GM19193 (cell line): ENCODE data around the gene MORN5.

ENCODE experiments used
- POLR2A ChIP-seq: IDR thresholded peaks from 4 replicates; pipeline ENCODE4 v1.6.1; 2011; ENCODE audit not compliant: insufficient read depth, insufficient read length; ENCODE audit errors: extremely low read depth

Gene MORN5

GRCh38 chr9:122212473-122213004, 52.8 kb downstream of the MORN5 start:
- no peak for TF ChIP-seq POLR2A

- TF ChIP-seq POLR2A = no peak
These were observed 53.4 kb downstream of the MORN5 start for GRCh38 chr9:122213102-122213588.

- TF ChIP-seq POLR2A = no peak
These were observed 54.1 kb downstream of the MORN5 start for GRCh38 chr9:122213589-122214413.

- TF ChIP-seq POLR2A = no peak
These were observed 54.8 kb downstream of the MORN5 start for GRCh38 chr9:122214507-122214906.

- no peak for TF ChIP-seq POLR2A
These were observed 56.0 kb downstream of the MORN5 start for GRCh38 chr9:122215663-122216062.

GRCh38 chr9:122216138-122216797, 56.6 kb downstream of the MORN5 start:
- no peak for TF ChIP-seq POLR2A

GRCh38 chr9:122216798-122217418, 57.2 kb downstream of the MORN5 start:
- no peak for TF ChIP-seq POLR2A

GRCh38 chr9:122217640-122218039, 57.9 kb downstream of the MORN5 start:
- no peak for TF ChIP-seq POLR2A

- TF ChIP-seq POLR2A = no peak
These were observed 58.6 kb downstream of the MORN5 start for GRCh38 chr9:122218071-122218934.

GRCh38 chr9:122218935-122219855, 59.5 kb downstream of the MORN5 start:
- no peak for TF ChIP-seq POLR2A

GRCh38 chr9:122219856-122220672, 60.4 kb downstream of the MORN5 start:
- no peak for TF ChIP-seq POLR2A

- TF ChIP-seq POLR2A = no peak
These were observed 61.0 kb downstream of the MORN5 start for GRCh38 chr9:122220673-122221182.
